Inflammatory macrophage treated with lipopolysaccharide for 1 hour (primary cell): ENCODE measurements around the gene DNAJC3.
"Not testable (repeated sequence)": the region's sequence is repeated elsewhere in the genome, so short reads cannot be mapped to it uniquely, and the experiment has no call there.

ENCODE experiments used
- DNase-seq, 2 donors: peaks; one replicate each; pipeline ENCODE4 v3.0.0-alpha.2; 2020 to 2022

DNAJC3 gene

DNA sequence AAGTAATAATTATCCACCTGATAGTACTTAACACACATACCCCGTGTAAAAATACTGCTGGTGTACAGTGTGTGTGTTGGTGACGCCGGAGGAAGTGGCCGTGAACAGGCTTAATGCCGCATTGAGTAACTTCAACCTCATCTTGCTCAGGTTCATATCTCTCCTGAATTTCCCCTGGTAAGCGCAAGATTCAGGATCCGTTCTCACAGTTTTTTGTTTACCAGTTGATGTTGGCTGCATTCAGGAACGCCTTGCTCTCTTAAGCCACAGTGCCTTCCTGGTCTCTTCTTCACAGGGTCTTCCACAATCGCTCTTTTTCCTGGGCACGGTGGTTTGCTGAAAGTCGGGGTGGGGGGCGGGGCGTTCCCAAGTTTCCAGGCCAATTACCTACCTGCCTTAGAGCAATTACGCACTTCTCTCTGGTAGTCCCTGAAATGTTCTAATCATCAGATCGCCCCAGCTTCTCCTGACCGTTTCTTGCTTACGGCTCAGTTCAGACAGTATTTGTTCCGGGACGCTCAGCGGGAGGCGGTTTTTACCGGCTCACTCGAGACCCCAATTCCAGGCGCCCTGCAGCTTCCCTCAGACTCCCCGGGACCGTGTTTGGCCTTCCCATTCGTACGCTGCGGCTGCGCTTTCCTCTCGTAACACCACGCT is 706 bp upstream of the DNAJC3 start:
- DNase-seq = peak; percentile 49 to 54

- peak in 1 of 2 donors; percentile 30 for DNase-seq
These were observed 776 bp downstream of the DNAJC3 start for GRCh38 chr13:95677564-95678266.

DNA sequence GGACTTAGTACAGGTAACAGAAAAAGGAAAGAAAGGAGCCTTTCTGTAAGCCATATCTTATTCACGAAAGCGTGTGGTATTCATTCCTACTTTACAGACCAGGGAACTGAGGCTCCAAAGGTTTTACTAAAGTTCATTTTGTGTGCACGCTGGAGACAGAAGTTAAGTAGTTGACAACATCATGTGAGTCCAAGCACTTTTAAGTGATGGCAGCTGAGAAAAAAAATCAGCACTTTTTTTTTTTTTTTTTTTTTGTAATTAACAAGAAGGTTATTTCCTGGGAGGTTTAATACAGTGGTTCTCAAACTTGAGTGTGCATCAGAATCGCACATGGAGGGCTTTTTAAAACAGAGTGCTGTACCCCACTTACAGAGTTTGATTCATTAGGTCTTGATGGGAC is 2.0 kb downstream of the DNAJC3 start:
- no peak for DNase-seq

- peak in 1 of 2 donors; percentile 25 for DNase-seq
These were observed 2.8 kb downstream of the DNAJC3 start for GRCh38 chr13:95679722-95680121.

- peak in 1 of 2 donors; percentile 84 for DNase-seq
These were observed 7.5 kb downstream of the DNAJC3 start for GRCh38 chr13:95684418-95684817.

DNA sequence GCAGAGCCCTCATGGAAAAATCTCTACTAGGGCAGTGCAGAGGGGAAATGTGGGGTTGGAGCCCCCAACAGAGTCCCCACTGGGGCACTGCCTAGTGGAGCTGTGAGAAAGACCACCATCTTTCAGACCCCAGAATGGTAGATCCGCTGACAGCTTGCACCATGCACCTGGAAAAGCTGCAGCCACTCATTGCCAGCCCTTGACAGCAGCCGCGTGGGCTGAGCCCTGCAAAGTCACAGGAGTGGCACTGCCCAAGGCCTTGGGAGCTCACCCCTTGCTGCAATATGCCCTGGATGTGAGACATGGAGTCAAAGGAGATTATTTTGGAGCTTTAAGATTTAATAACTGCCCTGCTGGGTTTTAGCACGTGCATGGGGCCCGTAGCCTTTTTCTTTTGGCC is 8.0 kb downstream of the DNAJC3 start:
- peak in 1 of 2 donors; percentile 23 for DNase-seq

DNA sequence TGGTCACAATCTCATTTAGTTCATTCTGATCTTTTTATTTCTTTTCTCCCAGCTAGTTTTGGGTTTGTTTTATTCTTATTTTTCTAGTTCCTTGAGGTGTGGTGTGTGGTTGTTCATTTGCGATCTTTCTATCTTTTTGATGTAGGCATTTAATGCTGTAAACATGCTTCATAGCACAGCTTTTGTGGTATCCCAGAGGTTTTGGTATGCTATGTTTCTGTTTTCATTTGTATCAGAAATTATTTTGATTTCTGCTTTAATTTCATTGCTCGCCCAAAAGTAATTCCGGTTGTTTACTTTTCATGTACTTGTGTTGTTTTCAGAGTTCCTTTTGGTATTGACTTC is 12.6 kb downstream of the DNAJC3 start:
- no peak for DNase-seq

DNA sequence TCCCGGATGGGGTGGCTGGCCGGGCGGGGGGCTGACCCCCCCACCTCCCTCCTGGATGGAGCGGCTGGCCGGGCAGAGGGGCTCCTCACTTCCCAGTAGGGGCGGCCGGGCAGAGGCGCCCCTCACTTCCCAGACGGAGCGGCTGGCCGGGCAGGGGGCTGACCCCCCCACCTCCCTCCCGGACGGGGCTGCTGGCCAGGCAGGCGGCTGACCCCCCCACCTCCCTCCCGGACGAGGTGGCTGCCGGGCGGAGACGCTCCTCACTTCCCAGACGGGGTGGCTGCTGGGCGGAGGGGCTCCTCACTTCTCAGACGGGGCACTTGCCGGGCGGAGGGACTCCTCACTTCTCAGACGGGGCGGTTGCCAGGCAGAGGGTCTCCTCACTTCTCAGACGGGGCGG is 14.0 kb downstream of the DNAJC3 start:
- DNase-seq = not testable (repeated sequence)

DNA sequence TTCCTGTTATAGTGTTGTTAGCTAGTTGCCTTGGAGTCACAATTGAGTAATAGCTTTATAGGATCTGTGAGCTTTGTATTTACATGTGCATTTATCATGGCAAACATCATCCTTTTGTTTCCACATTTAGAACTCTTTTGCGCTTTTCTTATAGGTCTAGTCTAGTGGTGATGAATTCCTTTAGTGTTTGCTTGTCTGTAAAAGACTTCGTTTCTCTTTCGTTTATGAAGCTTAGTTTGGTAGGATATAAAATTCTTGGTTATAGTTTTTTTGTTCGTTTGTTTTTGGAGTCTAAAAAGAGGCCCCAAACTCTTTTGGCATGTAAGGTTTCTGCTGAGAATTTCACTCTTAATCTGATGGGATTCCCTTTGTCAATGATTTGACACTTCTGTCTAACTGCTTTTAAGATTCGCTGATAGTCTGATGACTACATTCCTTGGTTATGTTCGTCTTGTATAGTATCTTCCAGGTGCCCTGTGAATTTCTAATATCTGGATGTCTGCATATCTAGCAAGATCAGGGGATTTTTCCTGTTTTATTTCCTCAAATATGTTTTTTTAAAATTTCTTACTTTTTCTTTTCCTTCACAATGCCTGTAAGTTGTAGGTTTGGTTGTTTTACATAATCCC is 20.2 kb downstream of the DNAJC3 start:
- DNase-seq = no peak

DNA sequence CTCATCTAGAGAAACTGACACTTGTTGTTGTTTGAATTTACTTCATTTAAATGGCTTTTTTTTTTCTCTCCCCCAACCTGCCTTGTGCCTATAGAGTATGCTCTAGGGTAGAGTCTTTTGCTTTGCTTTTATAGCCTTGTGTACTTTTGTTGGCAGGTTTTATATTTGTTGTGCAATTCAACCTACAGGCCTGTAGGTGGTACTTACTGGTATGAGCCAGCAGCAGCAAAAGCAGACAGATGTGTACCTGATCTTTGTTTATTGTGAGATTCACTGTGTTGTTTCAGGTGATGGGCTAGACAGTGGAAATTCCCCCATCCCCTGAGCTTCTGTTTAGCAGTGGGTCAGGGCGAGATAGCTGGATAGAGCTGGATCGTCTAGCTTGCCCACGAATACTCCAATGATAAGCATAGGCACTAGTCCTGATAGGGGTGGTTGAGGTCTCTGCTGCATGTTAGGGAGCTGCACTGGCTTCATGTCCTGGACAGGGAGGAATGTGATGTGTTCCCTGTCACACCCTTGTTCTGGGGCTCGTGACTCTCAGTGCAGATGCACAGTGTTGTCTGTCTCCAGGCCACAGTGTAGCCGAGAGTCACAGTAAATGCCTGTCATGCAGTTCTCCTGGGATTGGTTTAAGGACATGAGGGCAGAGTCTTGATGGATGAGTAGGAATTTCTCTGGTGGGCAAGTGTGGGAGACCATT is 21.3 kb downstream of the DNAJC3 start:
- no peak for DNase-seq

GRCh38 chr13:95703576-95703975 is 26.6 kb downstream of the DNAJC3 start:
- no peak for DNase-seq

GRCh38 chr13:95704510-95704909 is 27.6 kb downstream of the DNAJC3 start:
- peak in 1 of 2 donors; percentile 40 for DNase-seq

DNA sequence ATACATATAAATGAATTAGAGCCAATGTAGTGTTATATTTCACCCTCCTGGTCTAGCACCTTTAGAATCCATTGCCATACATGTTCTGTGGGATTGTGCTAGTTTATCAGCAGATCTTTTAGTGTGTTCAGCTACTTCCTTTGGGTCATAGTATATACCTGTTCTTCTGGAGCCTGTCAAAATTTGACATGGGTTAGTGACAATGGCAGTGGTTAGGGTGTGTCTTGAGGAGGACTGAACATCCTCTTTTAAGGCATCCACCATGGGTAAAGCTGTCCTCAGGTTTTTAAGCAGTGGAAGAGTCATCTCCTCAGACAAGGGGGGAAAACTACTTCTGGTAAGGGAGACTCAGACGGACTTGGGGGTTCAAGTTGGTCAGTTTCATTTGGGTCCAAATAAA is 29.4 kb downstream of the DNAJC3 start:
- no peak for DNase-seq

DNA sequence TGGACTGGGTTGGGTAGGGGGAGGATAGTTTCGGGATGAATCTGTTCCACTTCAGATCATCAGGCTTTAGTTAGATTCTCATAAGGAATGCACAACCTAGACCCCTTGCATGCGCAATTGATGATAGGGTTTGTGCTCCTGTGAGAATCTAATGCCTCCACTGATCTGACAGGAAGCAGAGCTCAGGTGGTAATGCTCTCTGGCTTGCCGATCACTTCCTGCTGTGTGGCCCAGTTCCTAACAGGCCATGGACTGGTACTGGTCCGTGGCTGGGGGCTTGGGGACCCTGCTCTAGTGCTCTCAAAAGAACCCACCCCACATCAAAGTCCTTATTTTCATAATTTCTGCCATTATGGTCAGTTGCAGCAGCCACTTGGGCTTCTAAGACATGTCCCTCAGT is 30.1 kb downstream of the DNAJC3 start:
- no peak for DNase-seq

GRCh38 chr13:95707442-95708390 is 30.8 kb downstream of the DNAJC3 start:
- peak; percentile 56 to 67 for DNase-seq

DNA sequence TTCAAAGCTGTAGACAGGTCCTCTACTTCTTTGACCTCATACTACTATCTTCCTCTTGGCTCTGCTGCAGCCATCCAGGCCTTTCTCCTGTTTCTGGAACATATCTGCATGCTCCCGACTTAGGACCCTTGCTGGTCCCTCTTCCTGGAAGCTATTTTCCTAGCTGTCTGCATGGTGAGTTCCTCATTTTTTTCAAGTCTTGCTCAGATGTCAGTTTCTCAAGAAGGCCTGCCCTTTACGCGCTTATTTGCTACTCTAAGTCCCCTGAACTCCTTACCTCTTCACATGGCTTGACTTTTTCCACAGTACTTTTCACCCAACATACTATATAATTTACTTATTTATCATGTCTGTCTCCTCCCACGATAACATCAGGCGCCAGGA is 31.4 kb downstream of the DNAJC3 start:
- DNase-seq = peak in 1 of 2 donors; percentile 13

DNA sequence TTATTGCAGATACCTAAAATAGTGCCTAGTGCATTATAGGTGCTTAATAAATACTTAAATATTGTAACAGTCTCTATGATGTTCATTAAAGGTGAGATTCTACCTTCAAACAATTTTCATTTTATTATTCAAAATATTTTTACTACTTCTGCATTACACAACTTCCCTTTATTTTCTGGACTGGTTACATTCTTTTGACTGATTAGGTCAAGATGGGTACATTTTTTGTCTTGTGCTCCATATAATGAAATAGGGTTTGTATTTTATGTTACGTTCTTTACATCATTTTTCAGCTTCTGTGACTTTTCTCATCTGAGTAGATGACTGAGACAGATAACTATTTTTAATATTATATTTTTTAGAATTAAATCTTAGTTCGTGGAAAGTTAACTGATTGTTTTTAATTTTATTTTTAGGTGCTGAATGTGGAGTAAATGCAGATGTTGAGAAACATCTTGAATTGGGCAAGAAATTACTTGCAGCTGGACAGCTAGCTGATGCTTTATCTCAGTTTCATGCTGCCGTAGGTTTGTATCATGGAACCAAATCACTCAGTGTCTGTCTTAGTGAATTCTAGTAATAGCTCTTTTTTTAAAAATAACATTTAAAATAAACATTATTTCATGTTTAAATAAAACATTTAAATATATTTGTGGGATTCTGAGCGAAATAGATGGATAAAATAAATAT is 32.0 kb downstream of the DNAJC3 start:
- peak in 1 of 2 donors; percentile 47 for DNase-seq

- DNase-seq = peak; percentile 61 to 67
These were observed 33.4 kb downstream of the DNAJC3 start for GRCh38 chr13:95710313-95710712.

GRCh38 chr13:95712846-95713245 is 35.9 kb downstream of the DNAJC3 start:
- peak; percentile 79 to 88 for DNase-seq

GRCh38 chr13:95713651-95714050 is 36.7 kb downstream of the DNAJC3 start:
- no peak for DNase-seq

DNA sequence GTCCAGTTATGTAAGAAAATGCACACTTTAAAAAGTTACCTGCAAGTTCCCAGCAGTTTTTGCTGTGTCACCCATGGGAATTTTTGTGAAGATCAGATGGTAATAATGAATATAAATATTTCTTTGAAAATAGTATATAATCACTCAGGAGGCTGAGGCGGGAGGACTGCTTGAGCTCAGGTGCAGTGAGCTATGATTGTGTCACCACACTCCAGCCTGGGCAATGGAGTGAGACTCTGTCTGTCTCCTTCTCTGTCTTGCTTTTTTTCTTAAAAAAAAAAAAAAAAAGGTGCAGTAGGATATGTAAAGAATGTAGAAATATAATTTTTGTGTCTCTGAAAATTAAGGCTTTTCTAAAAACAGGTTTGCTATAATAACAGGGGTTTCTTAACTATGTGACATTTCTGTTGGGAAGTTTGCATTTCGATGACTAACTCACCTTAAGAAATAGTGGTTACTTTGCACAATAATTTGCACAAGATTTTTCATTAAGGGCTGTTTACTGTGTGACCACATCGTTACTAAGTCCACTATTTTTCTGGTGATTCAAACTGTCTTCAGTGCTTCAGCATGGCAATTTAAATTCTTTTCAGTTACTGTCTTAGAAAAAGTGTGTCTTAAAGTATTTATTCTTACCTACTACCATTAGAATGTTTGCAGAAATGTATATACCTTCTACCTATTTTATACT is 37.3 kb downstream of the DNAJC3 start:
- peak; percentile 92 to 96 for DNase-seq
